Heart right ventricle (tissue), 16 donors: ENCODE data around the gene CDKL4. TPM values are rescaled to one million over a fixed set of nuclear protein-coding genes. Genes with fewer than 3 reads are reported as not detected.
"Not testable (repeated sequence)": the region's sequence is repeated elsewhere in the genome, so short reads cannot be mapped to it uniquely, and the experiment has no call there.

ENCODE experiments used
- ATAC-seq, 8 donors: fragments of 200-7000 bp; cut with Tn5 transposase; one replicate each; pipeline ENCODE4 v1.9.1; 2020; ENCODE audit warnings: mild to moderate bottlenecking in 8 of 8, moderate library complexity in 8 of 8, moderate number of reproducible peaks in 1 of 8
- DNase-seq, 2 donors: peaks; one replicate each; pipeline ENCODE4 v3.0.0-alpha.2; 2020
- H3K27ac ChIP-seq, 10 donors: fragments of 200-600 bp; sonication (generic) in 2 of 10; one replicate each; pipeline versions ENCODE4 v1.5.0 to v1.8.0; 2020 to 2022; ENCODE audit warnings: mild to moderate bottlenecking in 3 of 10
- H3K27me3 ChIP-seq, 7 donors: fragments of 200-600 bp; one replicate each; pipeline ENCODE4 v1.8.0; 2021 to 2022; ENCODE audit warnings: mild to moderate bottlenecking in 2 of 7
- H3K36me3 ChIP-seq, 9 donors: fragments of 200-600 bp; sonication (generic) in 1 of 9; one replicate each; pipeline versions ENCODE4 v1.5.0 to v1.8.0; 2020 to 2022; ENCODE audit warnings: mild to moderate bottlenecking in 2 of 9
- H3K4me1 ChIP-seq, 9 donors: fragments of 200-600 bp; sonication (generic) in 1 of 9; one replicate each; pipeline versions ENCODE4 v1.5.0 to v1.8.0; 2020 to 2022; ENCODE audit warnings: mild to moderate bottlenecking in 4 of 9
- H3K4me3 ChIP-seq, 10 donors: fragments of 200-600 bp; sonication (generic) in 2 of 10; one replicate each; pipeline versions ENCODE4 v1.5.0 to v1.8.0; 2020 to 2022; ENCODE audit warnings: mild to moderate bottlenecking in 7 of 10, moderate library complexity in 2 of 10
- H3K9me3 ChIP-seq, 11 donors: fragments of 200-600 bp in 10 of 11; sonication (generic) in 2 of 11; one replicate each; pipeline versions ENCODE4 v1.5.0 to v1.8.0; 2013 to 2022; ENCODE audit warnings: mild to moderate bottlenecking in 2 of 11, control low read depth in 1 of 11, moderate library complexity in 1 of 11
- CTCF ChIP-seq, 9 donors: fragments of 200-600 bp; sonication (generic) in 2 of 9; IDR thresholded peaks; one replicate each; pipeline versions ENCODE4 v1.5.0 to v1.8.0; 2021 to 2022; ENCODE audit warnings: antibody characterized with exemption in 9 of 9, mild to moderate bottlenecking in 5 of 9, moderate library complexity in 1 of 9
- WGBS, 2 donors: extraction: QIAGEN DNeasy Blood & Tissue Kit; methylation state at CpG; one replicate each; pipeline ENCODE4 v1.1.7; 2013; ENCODE audit warnings: inconsistent platforms in 1 of 2; 5-methylcytosine and 5-hydroxymethylcytosine counted together
- intact Hi-C, 10 donors: fragments of 100-400 bp; cut with DNase I; formaldehyde crosslinking; loops; one replicate each; pipeline versions ENCODE4 v1.11.1 to v1.14.2; 2022
- polyA plus RNA-seq, 2 donors: library from polyadenylated mRNA; stranded (reverse); fragments of 200-250 nt; gene quantifications; one replicate each; pipeline ENCODE4 v1.2.3, GENCODE V29; 2013
- total RNA-seq, 10 donors: library from RNA; stranded (reverse); fragmentation: NEBNext Ultra II Directional in 3 of 10; extraction: Animal tissue kit (Norgen Biotek cat#: 25700) in 3 of 10; gene quantifications; one replicate each; pipeline versions ENCODE4 v1.2.1 to v1.2.4, GENCODE V29; 2021 to 2023
- donor health status: Arrhythmogenic right ventricular cardiomyopathy.
- donor health status: ischemic (EF 13 %, LVEDD 7.1; RV severe dilation, severe dysfunction).
- donor health status: healthy with polysubstance abuse.
- donor health status: DM: no; HTN: yes; CAD: no.
- donor health status: DM: no; HTN: no; CAD: no.
- donor health status: ischemic (EF 25% LVEDD 6.9; RV normal size, moderate dysfunction).
- donor health status: ischemic (EF 25% LVEDD 5.7; RV mildly dilated, moderate dysfunction).
- donor health status: healthy.
- donor health status: DM: yes; HTN: yes; CAD: no.
- donor health status: Ischemic cardiomyopathy.
- donor health status: ischemic (EF 35%, LVEDD 5.7; RV mildly dilated, moderate dysfunction).
- donor health status: nonischemic (EF 11% LVEDD 7.7; RV severe dilation, severe dysfunction).
- donor health status: DM: yes; HTN: yes; CAD: no.
- donor health status: PGD.
- donor health status: ischemic (EF 29% LVEDD 5.4; RV normal size, mild dysfunction).
- donor health status: nonischemic (EF 23%, LVEDD 6.1; RV moderate dilation, normal function).

The CDKL4 gene
- total and polyA plus RNA-seq, 12 donors = 0.24 to 0.87 (median 0.51) TPM; not detected in 3

- intact Hi-C loops = no loop called here
- DNase-seq (no peak), ATAC-seq (peak in 5 of 8 donors; percentile 56 to 89 (median 76))
- peak overlapping the region in 7 of 10 donors; percentile 18 to 49 (median 35) for H3K27ac ChIP-seq
- no peaks in the 10 kb centered on the region for H3K36me3 ChIP-seq
- H3K4me1 ChIP-seq = peaks cover 0 to 59% (median 12%) of the 10 kb centered on the region in 9 donors
- H3K4me3 ChIP-seq = no peak overlapping the region
- H3K9me3 ChIP-seq = no peaks in the 10 kb centered on the region
- WGBS, 2 donors = 42 to 45% methylated on average over 3 of the region's 3 CpGs
- TF ChIP-seq CTCF (IDR thresholded peaks at IDR 0.05) = no peak
- H3K27me3 ChIP-seq = no peaks in the 10 kb centered on the region
Measured at GRCh38 chr2:39140322-39140847, 103.4 kb downstream of the CDKL4 start.

- Histone ChIP-seq H3K4me3 (no peak overlapping the region), H3K27ac (peak overlapping the region in 5 of 10 donors; percentile 4 to 43 (median 26)), H3K9me3 (no peaks in the 10 kb centered on the region), H3K36me3 (no peaks in the 10 kb centered on the region), H3K27me3 (no peaks in the 10 kb centered on the region), H3K4me1 (peaks cover 0 to 56% (median 12%) of the 10 kb centered on the region in 9 donors)
- TF ChIP-seq CTCF (IDR thresholded peaks at IDR 0.05) = no peak
- DNase-seq = no peak
- ATAC-seq = no peak
- intact Hi-C loops = no loop called here
- 59 to 62% methylated on average over 2 of the region's 2 CpGs for WGBS, 2 donors
Measured at GRCh38 chr2:39139511-39140237, 104.1 kb downstream of the CDKL4 start.

GRCh38 chr2:39138837-39139211 lies 104.9 kb downstream of the CDKL4 start:
- no peak for TF ChIP-seq CTCF (IDR thresholded peaks at IDR 0.05)
- ATAC-seq = no peak
- peaks cover 0 to 48% (median 12%) of the 10 kb centered on the region in 9 donors for H3K4me1 ChIP-seq
- intact Hi-C loops = no loop called here
- no peak overlapping the region for H3K27ac ChIP-seq
- H3K36me3 ChIP-seq = no peaks in the 10 kb centered on the region
- H3K27me3 ChIP-seq = no peaks in the 10 kb centered on the region
- no peaks in the 10 kb centered on the region for H3K9me3 ChIP-seq
- no peak for DNase-seq
- 91 to 92% methylated on average over 8 of the region's 8 CpGs for WGBS, 2 donors
- H3K4me3 ChIP-seq = no peak overlapping the region

- ATAC-seq = not testable (repeated sequence)
- WGBS, 2 donors = 92 to 93% methylated on average over 18 of the region's 18 CpGs
Measured at GRCh38 chr2:39138187-39138836, 105.5 kb downstream of the CDKL4 start.

More at GRCh38 chr2:39138187-39138836, 105.5 kb downstream of the CDKL4 start:
- DNase-seq, H3K9me3 ChIP-seq, intact Hi-C loops, H3K27ac ChIP-seq, H3K4me3 ChIP-seq, H3K27me3 ChIP-seq, H3K36me3 ChIP-seq: not testable (repeated sequence)
- peaks cover 0 to 43% (median 12%) of the 10 kb centered on the region in 9 donors for H3K4me1 ChIP-seq
